HPDE6-E6E7 (cell line): Measurements from ENCODE around the gene ZCCHC14.

Experiments used
- DNase-seq: peaks from one replicate; pipeline ENCODE4 v3.0.0; 2011; ENCODE audit warnings: missing footprints; ENCODE audit errors: extremely low spot score

The ZCCHC14 gene

DNA sequence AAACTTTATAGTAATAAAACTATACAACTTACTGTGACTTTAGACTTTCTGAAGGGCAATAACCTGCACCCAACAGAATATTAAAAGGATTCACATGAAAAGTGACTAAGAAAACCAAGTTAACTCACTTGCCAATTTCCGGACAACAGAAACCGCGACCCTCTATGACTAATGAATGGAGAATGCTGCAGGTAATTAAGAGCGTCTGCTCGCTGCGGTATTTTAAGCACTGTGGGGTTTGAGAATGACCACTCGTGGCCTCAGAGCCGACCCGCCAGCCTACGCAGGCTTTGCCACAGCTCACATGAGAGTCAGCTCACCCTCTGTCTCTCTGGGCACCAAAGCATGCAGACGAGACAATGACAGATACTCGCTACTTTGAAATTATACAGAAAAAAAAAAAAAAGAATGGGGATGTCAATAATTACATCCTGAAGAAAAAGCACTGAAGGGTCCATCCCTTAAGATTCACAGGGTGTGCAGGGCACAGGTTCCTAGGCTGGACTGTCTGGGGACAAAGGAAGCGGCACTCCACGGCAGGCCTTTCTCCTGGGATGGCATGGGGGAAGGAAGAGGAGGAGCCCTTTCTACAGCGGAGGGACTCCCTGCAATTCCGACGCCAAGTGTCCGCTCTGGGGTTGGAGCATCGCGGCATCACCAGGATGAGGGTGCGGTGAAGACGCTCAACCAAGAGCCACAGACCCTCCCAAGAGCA is 35.0 kb downstream of the ZCCHC14 start:
- peak; percentile 60 for DNase-seq

DNA sequence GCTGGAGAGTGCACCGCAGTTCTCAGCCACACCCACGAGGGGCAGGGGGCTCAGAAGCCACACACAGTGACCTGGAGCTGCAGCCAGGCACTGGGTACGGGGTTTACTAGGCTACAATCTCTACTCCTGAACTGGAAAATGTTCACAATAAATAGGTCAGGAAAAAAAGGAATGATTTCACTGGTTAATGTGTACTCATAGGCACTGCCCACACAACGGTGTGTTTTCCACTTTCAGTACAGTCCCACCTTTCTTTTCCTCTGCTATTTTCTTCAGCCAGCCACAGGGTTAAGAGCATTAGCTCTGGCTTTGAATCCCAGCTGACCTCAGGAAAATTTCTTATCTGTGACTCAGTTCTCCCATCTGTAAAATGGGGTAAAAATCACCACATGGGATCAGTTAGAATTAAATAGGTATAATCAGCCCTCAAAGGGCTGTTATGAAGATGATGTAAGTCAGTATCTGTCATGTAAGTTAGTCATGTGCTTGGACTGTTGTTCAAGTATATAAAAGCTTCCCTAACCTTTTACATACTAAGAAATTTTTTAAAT is 35.7 kb downstream of the ZCCHC14 start:
- no peak for DNase-seq

DNA sequence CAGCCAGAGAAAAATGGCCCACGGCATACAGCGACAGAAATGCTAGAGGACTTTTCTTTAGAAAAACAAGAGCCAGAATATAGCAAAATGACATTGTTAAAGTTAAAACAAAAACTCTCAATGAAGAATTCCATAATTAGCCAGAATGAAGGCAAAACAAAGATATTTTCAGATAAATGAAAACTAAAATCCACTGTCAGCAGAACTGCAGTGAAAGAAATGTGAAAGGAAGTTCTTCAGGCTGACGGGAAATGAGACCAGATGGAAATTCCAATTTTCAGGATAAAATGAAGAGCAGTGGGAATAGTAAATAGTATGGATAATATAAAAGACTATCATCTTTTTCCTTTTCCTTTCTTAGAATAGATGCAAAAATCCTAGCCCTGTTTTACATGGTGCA is 38.4 kb downstream of the ZCCHC14 start:
- DNase-seq = no peak

DNA sequence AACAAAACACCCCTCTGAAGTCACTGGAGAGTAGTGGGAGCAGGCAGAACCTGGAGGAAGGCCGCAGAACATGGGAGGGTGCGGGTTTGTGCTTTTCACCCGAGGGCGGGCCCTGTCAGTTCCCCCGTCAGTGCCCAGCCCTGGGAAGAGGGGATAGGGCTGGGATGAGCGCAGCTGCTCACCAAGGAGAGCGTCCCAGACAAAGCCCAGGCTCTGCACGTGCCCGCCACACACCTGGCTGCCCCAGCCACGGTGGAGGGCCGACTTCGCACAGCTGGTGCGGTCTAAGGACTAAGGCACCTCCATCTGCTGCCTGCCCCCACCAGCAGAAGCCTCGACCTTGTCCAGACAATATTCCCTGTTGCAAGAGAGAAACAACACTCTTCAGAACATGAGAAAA is 39.5 kb downstream of the ZCCHC14 start:
- DNase-seq = no peak

DNA sequence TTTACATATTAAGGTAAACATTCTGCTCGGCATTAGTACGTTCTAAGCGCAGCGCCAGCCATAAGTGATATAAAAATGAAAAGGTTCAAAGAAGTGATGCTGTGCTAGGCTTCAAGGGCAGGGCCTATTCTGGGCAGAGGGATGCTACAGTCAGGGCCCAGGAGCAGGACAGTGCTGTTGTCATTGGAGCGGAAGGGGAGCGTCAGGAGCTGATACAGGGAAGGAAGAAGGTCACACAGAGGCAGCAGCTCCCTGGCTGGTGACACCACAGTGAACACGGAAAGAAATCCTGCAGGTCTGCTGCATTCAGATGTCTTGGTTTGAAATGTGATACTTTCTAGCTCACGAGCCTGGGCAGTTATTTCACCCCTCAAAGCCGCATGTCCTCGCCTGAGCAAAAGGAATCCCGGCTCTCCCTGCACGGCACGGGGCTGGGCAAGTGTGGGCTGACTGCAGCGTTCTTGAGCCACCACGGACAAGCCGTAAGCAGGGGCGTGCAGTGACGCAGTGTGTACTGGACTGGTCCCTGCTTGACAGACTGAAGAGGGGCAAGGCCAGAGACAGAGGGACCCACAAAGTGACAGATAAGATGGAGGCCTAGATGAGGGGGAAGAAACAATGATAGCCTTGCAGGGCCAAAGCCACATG is 41.1 kb downstream of the ZCCHC14 start:
- DNase-seq = no peak

DNA sequence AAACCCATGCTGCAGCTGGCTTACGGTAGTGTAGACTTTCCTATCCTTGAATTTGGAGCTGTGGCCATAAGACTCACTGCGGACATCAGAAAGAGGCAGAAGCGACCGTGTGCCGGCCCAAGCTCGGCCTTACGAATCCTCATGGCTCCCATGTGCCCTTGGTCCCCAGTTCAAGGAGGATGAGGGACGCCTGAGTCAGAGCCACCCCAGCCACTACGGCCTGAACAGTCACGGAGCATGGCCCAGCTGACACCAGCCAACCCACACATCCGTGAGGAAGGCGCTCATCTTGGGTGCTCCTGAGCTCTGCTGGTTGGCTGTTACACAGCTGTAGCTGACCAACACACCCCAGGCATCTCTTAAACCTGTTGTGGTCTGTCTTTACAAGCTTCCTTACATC is 44.0 kb downstream of the ZCCHC14 start:
- no peak for DNase-seq

DNA sequence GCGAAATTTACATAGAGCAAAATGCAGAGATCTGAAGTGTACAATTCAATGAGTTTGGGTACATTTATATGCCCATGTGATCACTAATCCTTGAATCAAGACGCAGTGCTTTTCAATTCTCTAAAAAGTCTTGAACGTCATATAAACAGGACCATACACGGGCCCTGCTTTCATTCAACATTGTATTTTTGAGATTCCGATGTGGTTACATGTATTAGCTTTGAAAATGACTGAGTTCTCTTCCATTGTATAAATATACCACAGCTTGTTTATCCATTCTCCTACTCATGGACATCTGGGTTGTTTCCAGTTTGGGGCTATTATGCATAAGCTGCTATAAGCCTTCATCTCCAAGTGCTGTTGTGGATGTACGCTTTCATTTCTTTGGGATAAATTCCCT is 45.5 kb downstream of the ZCCHC14 start:
- no peak for DNase-seq

DNA sequence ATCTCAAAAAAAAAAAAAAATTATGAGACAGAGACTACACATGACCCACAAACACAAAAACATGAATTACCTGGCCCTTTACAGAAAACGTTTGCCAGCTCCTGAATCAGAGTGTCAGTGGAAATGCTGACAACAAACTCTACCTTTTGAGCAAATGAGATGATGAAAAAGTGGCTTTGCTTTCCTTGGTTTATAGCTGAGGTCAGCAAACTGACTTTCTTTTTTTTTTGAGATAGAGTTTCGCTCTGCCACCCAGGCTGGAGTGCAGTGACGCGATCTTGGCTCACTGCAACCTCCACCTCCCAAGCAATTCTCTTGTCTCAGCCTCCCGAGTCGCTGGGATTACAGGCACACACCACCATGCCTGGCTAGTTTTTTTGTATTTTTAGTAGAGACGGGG is 46.3 kb downstream of the ZCCHC14 start:
- no peak for DNase-seq

DNA sequence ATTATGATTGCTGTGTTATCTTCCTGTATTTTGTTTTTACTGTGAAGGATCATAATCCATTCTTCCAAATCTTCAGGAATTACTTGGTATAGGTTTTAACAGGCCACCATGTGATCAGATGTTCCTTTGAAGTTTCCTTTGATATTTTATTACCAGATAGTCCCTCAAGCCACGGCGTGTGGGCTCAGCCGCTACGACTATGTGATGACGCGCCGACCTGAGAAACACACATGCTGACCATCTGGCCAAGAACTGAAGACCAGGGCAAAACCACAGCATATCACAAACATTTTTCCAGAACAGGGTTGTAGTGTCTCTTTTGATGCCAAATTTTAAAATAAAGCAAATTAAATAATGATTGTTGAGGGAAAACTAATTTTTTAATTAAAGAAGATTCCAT is 47.3 kb downstream of the ZCCHC14 start:
- no peak for DNase-seq

DNA sequence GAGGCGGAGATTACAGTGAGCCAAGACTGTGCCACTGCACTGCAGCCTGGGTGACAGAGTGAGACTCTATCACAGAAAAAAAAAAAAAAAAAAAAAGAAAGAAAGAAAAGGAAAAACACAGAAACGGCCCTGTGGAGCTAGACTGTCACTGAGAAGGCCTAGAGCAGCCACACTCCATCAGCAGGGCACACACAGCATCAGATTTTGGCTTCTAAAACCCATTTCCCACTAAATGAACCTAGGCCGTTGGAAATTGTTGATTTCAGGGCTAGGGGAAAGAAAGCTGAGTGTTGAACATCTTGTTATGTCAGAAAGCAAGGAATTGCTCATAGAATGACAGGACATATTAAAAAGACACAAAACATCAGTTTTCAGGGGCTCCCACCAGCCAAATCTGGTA is 48.9 kb downstream of the ZCCHC14 start:
- no peak for DNase-seq

DNA sequence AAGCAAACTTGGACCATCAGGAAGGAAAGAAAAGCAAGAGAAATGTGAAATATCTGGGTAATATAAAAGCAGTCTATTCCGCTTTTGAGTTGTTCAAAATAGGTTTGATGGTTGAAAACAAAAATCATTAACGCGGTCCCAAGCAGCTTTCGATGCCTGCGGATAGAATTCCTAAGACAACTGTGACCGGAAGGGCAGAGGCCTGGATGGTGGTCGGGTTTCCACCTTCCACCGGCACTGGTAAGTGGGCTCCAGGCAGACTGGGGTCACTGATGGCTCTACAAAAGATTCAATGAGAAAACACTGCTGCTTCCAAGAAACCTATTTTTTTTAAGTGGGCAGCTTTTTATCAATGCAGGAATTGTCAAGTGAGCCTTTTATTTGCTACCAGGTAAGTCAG is 49.8 kb downstream of the ZCCHC14 start:
- DNase-seq = no peak

DNA sequence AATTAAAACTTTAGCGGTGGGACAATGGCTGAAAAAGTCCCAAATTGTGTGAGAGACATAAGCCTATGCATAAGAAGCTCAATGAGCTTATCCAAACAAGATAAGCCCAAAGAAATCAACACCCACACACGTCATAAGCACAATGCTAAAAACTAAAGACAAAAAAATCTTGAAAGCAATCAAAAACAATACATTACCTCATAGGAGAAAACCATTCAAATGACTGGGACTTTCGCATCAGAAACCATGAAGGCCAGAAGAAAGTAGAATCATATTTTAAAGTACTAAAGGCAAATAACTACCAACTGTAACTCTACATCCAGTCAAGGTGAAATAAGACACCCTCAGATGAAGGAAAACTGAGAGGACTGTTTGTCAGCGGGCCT is 50.2 kb downstream of the ZCCHC14 start:
- no peak for DNase-seq

DNA sequence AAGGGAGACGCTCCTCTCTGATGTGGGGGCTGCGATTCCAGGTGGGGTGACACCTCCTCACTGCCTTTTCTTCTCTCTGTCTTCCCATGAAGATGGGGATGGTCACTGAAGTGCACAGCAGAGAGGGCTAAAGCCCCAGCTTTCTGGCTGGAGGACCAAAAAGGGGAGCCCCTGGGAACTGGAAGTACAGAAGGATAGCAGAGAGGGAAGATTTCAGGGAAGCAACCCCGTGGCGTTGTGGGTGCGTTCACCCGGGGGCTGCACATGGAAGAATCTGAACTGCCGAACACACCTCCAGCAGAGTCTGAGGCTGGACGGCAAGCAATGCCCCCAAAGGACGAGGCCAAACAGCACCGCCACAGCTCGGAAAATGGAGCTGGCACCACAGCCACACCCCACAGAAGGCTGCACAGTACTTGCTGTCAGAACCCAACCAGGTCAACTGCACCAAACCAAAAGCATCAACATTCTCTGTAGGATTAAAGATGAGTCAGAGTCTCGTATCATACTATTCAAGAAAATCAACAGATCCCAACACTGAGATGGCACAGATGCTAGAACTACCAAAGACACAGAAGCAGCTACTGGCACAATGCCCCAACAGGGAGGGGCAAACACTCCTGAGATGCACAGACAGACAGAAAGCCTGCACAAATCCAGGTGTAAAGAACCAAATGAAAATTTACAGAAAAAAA is 50.8 kb downstream of the ZCCHC14 start:
- DNase-seq = no peak

DNA sequence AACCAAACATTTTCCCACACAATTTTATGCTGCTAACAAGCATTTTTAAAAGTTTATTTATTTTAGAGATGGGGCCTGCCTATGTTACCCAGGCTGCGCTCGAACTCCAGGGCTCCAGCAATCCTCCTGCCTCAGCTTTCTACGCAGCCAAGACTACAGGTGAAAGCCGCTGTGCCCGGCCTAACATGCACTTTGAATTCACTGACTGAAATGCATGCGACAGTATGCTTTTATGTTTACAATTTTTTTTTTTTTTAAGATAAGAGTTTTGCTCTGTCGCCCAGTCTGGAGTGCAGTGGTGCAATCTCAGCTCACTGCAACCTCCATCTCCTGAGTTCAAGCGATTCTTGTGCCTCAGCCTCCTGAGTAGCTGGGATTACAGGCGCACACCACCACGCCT is 52.9 kb downstream of the ZCCHC14 start:
- DNase-seq = no peak

DNA sequence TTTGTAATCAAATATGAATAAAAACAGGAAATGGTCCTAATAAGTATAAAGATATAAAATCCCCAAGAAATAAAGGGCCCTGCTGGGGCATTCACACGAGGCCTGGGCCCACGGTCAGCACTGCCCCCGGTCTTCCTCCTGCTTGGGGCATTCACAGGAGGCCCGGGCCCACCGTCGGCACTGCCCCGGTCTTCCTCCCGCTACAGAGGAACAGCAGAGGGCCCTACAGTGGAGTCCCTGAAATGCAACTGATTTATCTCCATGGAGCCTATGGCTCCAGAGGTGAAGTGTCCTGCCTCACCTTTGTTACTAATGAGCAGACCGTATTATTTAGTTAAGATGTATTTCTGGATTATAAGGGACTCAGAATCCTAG is 54.2 kb downstream of the ZCCHC14 start:
- DNase-seq = no peak

DNA sequence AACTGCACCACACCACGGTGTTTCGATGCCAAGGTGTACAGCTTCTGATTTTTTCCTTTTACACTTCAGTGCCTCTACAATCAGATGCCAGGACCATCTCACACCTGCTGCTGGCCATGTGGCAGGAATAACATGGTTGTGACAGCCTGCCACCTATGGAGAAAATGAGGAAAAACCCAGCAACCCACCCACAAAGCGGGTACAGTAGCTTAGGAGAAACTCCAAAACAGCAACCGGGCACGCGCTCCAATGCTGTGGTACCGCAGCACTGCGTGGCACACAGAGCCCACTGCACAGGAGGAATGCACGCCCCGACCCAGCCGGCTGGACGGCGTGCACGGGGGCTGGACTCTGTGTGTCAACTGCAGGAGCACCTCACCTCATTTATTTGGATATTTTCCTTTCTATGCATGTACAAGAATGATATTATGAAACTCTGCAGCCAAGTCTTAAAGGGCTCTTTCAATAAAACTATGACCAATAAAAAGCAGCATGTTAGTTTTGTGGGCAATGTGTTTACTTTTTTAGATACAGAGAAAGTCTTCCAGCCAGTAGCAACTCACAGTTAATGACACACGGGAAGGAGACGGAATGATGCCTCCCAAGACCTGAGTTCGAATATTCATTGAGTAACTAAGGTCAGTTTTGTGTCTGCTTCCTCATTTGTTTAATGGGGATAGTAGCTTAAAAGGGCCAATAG is 54.8 kb downstream of the ZCCHC14 start:
- DNase-seq = no peak

DNA sequence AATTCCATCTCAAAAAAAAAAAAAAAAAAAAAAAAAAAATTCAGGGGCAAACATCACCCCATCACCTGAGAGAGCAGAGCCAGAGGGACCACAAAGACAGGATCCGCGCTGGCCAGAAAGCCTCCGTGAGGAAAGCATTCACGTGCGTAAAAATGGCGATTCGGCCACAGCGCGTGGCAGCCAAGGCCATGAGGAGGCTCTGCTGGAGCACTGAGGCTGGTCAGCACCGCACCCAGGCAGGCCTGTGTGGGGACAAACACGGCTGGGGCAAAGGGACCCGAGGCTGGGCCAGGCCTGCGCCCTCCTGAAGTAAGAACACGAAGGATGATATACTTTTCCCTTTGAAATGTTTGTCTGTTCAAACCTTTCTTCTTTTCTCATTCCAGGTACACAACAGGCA is 55.5 kb downstream of the ZCCHC14 start:
- DNase-seq = no peak

DNA sequence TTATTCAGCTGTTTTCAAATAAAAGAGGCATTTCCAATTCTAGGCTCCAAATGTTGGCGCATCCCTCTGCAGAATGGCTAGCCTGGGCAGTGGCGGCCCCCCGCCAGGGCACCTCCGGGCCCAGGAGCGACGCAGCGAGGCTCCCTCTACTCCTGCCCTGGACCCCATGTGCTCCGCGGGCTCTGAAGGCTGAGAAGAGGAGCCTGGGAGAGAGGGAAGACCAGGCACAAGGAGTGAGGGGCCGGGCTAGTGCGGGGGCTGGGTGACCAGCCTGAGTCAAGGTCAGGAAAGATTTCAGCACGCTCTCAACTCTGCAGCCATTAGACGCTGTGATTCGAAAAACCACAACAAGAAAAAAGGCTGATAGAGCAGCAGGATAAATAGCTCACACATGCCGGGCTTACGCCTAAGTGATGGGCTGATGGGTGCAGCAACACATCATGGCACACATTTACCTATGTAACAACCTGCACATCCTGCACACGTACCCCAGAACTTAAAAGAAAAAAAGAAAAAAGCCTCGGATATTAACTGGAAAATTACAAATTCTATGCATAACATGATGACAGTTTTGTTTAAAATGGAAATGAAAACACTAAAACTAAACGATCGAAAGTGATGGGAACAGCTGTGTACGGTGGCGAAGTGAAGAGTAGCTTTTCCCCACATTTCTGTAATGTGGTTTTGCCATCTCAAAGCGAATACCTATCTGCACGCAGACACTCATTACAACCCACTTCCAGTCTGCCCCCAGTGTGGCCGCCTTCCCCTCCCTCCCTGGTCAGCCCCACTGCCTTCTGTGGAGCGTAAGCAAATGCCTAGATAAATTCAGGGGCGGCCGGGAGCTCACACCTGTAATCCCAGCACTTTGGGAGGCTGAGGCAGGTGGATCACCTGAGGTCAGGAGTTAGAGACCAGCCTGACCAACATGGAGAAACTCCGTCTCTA is 56.3 kb downstream of the ZCCHC14 start:
- DNase-seq = no peak

DNA sequence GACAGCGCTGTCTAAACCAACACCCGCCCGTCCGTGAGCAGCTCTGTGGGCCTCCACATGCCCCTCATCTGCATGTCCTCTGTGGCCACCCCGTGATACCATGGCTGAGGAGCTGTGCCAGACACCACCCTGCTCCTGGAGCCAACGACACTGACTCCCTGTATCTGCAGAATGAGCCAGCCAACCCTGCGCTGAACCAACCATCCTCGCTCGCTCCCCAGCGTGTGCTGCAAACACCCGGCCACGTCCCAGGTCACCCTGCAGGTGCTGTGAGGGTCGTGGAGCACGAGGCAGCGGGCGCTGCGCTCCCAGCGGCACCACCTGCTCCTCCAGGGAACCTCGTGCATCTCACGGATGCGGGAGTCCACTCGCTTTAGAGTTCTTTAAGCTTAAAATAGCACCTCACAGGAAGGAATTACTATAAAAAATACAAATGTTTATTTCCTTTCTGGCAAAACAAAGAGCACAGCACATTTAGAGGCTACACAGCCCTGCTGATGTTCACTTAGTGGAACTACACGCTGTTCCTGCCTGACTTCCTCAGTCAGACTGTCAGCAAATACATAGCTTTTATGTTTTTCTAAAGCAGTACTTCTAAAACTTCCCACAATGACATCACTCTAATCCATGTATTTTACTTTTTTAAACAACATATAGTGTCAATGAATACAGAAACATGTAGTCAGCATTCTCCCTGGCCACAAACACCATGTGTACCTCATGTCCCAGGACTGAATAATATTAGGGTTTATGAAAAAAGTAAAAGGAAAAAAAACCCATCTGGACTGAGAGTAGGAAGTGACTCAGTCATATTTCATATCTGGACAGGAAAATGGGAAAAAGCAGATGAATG is 57.2 kb downstream of the ZCCHC14 start:
- no peak for DNase-seq

DNA sequence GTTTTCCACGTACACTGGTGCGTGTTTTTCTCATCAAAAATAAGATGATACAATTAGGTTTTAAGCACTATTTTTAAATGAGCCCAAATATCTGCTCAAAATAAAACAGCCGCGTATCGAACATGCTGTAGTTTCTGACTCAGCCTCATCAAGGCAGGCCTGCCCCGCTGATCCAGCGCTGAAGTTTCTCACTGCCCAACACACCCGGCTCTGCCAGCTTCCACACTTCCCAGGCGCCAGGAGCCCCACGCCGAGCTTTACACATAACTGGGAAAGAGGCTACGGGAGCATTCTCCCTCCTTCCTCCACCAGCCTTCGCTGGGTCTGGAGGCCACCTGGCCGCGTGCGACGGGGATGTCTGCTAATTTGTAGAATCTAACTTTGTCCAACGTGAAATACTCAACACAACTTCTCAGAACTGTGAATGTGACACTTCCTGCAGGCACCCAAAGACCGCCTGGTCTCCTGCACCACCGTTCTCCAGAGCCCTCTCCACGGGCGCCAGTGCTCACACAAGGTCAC is 58.6 kb downstream of the ZCCHC14 start:
- no peak for DNase-seq
